ENCODE measurements around the gene MORN1.

DNA sequence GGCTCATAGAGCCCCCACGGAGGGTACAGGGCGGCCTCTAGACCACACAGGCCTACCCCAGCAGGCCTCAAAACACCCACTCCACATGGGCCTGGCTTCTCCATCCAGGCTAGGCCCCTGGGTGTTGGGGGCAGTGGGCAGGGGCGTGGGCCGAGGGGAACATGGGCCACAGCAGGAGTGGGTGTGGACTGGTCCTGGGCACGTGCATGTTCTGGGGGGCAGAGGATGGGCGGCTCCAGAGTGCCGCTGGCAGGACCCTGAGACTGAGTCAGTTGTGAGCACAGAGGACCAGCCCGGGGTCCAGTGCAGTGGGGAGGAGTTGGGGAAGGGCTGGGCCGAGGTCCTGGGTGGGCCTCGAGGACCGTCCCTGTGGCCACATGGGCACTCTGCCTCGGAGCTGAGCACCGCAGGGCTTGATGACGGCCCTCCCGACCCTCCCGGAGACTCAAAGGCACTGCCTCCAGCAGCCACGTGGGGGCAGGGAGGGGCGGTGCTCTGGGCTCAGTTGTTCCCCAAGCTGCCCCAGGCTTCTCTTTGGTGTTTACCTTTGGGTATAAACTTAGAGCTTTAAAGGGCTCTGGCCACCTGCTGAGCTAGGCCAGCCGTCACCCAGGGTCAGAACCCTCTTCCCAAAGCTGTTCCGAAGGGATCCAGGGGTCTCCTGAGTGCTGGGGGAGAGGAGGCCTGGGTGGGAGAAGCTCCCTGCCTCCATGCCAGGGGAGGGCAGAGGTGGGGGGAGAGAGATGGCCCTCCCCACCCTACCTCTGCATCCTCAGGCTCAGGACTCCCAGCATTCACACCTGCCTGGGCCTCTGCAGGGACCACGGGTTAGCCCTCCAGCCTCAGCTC is 79.9 kb downstream of the MORN1 start:
- TF ChIP-seq, protein P1, sequence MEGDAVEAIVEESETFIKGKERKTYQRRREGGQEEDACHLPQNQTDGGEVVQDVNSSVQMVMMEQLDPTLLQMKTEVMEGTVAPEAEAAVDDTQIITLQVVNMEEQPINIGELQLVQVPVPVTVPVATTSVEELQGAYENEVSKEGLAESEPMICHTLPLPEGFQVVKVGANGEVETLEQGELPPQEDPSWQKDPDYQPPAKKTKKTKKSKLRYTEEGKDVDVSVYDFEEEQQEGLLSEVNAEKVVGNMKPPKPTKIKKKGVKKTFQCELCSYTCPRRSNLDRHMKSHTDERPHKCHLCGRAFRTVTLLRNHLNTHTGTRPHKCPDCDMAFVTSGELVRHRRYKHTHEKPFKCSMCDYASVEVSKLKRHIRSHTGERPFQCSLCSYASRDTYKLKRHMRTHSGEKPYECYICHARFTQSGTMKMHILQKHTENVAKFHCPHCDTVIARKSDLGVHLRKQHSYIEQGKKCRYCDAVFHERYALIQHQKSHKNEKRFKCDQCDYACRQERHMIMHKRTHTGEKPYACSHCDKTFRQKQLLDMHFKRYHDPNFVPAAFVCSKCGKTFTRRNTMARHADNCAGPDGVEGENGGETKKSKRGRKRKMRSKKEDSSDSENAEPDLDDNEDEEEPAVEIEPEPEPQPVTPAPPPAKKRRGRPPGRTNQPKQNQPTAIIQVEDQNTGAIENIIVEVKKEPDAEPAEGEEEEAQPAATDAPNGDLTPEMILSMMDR (IDR thresholded peaks at IDR 0.05; ENCODE audit: low read length) = no peak
- no peak for TF ChIP-seq EZH2 (IDR thresholded peaks at IDR 0.05; ENCODE audit: borderline replicate concordance, low read length)

Data from OCI-LY1 (cell line).